Hepatocyte (in vitro differentiated cells): ENCODE measurements around the gene SLCO2B1. TPM values are rescaled to one million over a fixed set of nuclear protein-coding genes. Genes with fewer than 3 reads are reported as not detected.

Experiments used
- DNase-seq: peaks from one replicate; pipeline ENCODE4 v3.0.0-alpha.2; 2016; ENCODE audit warnings: low spot score
- H2AFZ ChIP-seq: fragments of 200-600 bp; sonication (generic); 2 replicates; pipeline ENCODE4 v1.6.0; 2016; ENCODE audit warnings: antibody characterized with exemption, mild to moderate bottlenecking
- H3K27ac ChIP-seq: fragments of 200-600 bp; sonication (generic); 2 replicates; pipeline ENCODE4 v1.5.1; 2016; ENCODE audit warnings: mild to moderate bottlenecking
- H3K27me3 ChIP-seq: fragments of 200-600 bp; sonication (generic); 2 replicates; pipeline ENCODE4 v1.6.1; 2016
- H3K36me3 ChIP-seq: fragments of 200-600 bp; sonication (generic); replicated peaks from 2 replicates; pipeline ENCODE4 v1.5.1; 2016; ENCODE audit warnings: low read depth; ENCODE audit not compliant: insufficient read depth
- H3K4me1 ChIP-seq: fragments of 200-600 bp; sonication (generic); 2 replicates; pipeline ENCODE4 v1.5.1; 2016; ENCODE audit warnings: mild to moderate bottlenecking, moderate library complexity; ENCODE audit not compliant: insufficient read depth
- H3K4me2 ChIP-seq: fragments of 200-600 bp; sonication (generic); 2 replicates; pipeline ENCODE4 v1.6.0; 2016
- H3K4me3 ChIP-seq: fragments of 200-600 bp; sonication (generic); 2 replicates; pipeline ENCODE4 v1.5.1; 2016; ENCODE audit warnings: mild to moderate bottlenecking
- H3K79me2 ChIP-seq: fragments of 200-600 bp; sonication (generic); 2 replicates; pipeline ENCODE4 v1.6.0; 2017; ENCODE audit warnings: mild to moderate bottlenecking
- H3K9me2 ChIP-seq: fragments of 200-600 bp; sonication (generic); replicated peaks from 2 replicates; pipeline ENCODE4 v1.6.0; 2017; ENCODE audit warnings: mild to moderate bottlenecking; ENCODE audit not compliant: insufficient read depth
- H3K9me3 ChIP-seq: fragments of 200-600 bp; sonication (generic); 2 replicates; pipeline ENCODE4 v1.5.1; 2016; ENCODE audit warnings: low read depth, mild to moderate bottlenecking
- H4K20me1 ChIP-seq: fragments of 200-600 bp; sonication (generic); 2 replicates; pipeline ENCODE4 v1.6.0; 2016; ENCODE audit warnings: mild to moderate bottlenecking; ENCODE audit not compliant: insufficient read depth, poor library complexity, severe bottlenecking
- EZH2 ChIP-seq: fragments of 200-600 bp; sonication (generic); IDR thresholded peaks from 2 replicates; pipeline ENCODE4 v1.6.1; 2016; ENCODE audit warnings: antibody characterized with exemption, mild to moderate bottlenecking, borderline replicate concordance
- EZH2phosphoT487 ChIP-seq: fragments of 200-600 bp; sonication (generic); IDR thresholded peaks from one replicate; pipeline ENCODE4 v1.6.1; 2018; ENCODE audit warnings: antibody characterized with exemption, mild to moderate bottlenecking, low read depth, moderate library complexity; ENCODE audit not compliant: unreplicated experiment, severe bottlenecking
- WGBS: methylation state at CpG from one replicate; pipeline ENCODE4 v1.1.6; 2016; ENCODE audit warnings: low lambda C conversion rate; ENCODE audit errors: missing lambda C conversion rate; 5-methylcytosine and 5-hydroxymethylcytosine counted together
- polyA plus RNA-seq: library from polyadenylated mRNA; unstranded; fragments of >200 nt; fragmentation: Nextera tagmentation; extraction: Ambion mirVana; gene quantifications from 2 replicates; pipeline ENCODE4 v1.2.1, GENCODE V29; 2016
- total RNA-seq: library from RNA; depleted of rRNA; stranded (reverse); fragments of >200 nt; gene quantifications from 2 replicates; pipeline ENCODE4 v1.2.3, GENCODE V29; 2014
- TF ChIP-seq, protein P1 (sequence below): fragments of 200-600 bp; sonication (generic); IDR thresholded peaks from 2 replicates; pipeline ENCODE4 v1.5.1; 2016; ENCODE audit warnings: antibody characterized with exemption, mild to moderate bottlenecking; ENCODE audit not compliant: poor library complexity

Gene SLCO2B1
- total and polyA plus RNA-seq, 2 experiments from 2014 or later, result 51.6 to 79.2 TPM

DNA sequence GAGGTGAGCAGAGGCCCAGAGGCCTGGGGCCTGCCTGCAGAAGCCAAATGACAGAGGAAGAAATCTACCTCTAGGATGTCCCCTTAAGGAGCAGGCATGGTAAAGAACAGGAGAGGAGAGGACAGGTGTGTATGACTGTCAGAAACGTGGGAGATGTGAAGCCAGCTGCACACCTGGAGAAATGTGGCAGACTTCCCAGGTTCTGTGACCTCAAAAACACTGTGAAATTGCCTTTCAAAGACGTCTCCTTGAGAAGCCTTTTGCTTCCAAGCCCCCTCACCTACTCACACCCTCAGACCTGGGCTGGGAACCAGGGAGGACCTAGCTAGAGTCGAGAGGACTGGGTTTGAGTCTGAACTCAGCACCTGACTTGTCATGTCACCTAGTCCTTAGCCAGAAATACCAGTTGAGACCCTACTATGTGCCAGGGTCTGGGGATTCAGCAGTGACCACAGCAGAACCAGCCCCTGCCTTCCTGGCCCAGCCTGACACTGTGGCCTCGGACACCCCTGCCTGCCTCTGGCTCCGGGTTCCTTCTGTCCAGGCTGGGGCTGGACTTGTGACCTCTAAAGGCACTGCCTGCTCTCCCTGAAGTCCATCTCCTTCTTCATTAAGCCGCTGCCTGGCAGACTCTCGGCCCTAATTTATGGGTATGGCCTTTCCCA, 95.2 kb downstream of the SLCO2B1 start:
- Histone ChIP-seq H3K79me2 (no peaks in the 10 kb centered on the region), H4K20me1 (no peaks in the 10 kb centered on the region), H3K4me2 (no peak overlapping the region), H3K9me2 (no peaks in the 10 kb centered on the region), H3K36me3 (no peaks in the 10 kb centered on the region), H2AFZ (no peak overlapping the region), H3K4me3 (no peak overlapping the region), H3K4me1 (no peaks in the 10 kb centered on the region), H3K27me3 (peaks cover 33% of the 10 kb centered on the region), H3K9me3 (no peaks in the 10 kb centered on the region), H3K27ac (no peak overlapping the region)
- DNase-seq, result no peak
- TF ChIP-seq EZH2, result no peak
- TF ChIP-seq, protein P1, sequence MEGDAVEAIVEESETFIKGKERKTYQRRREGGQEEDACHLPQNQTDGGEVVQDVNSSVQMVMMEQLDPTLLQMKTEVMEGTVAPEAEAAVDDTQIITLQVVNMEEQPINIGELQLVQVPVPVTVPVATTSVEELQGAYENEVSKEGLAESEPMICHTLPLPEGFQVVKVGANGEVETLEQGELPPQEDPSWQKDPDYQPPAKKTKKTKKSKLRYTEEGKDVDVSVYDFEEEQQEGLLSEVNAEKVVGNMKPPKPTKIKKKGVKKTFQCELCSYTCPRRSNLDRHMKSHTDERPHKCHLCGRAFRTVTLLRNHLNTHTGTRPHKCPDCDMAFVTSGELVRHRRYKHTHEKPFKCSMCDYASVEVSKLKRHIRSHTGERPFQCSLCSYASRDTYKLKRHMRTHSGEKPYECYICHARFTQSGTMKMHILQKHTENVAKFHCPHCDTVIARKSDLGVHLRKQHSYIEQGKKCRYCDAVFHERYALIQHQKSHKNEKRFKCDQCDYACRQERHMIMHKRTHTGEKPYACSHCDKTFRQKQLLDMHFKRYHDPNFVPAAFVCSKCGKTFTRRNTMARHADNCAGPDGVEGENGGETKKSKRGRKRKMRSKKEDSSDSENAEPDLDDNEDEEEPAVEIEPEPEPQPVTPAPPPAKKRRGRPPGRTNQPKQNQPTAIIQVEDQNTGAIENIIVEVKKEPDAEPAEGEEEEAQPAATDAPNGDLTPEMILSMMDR, result no peak
- no peak for TF ChIP-seq EZH2phosphoT487
- 77% methylated on average over 7 of the region's 7 CpGs for WGBS

DNA sequence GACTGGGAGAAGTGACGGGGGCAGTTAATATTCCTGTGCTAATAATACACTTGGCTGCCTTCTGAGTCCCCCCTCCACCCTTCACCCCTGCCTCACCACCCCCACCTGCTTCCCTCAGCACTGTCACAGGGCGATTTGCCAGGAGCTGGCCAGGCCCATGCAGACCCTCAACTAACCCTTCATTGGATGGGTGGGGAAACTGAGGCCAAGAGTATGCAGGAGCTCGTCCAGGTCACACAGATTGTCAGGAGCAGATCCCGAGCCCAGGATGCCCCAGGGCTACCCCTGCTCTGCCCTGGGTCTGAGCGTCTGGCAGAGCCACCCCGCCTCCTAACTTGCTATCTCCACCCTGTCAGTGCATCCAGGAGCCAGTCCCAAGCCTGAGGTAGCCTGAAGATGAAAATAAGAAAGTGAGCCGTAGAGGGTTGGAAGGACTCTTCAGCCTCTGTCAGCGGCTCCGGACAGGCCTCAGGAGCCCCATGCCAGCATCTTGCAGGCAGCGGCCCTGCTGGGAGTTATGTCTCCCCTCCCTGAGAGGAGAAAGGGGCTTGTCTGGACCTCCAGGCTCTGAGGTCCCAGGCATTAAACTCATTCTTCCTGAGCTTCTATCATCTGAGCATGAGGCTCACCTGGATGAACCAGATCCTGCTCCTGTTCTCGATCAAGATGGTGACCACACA, 95.9 kb downstream of the SLCO2B1 start:
- H3K4me1 ChIP-seq, result no peaks in the 10 kb centered on the region
- no peaks in the 10 kb centered on the region for H3K79me2 ChIP-seq
- peaks cover 33% of the 10 kb centered on the region for H3K27me3 ChIP-seq
- TF ChIP-seq EZH2phosphoT487, result no peak
- TF ChIP-seq EZH2, result no peak
- TF ChIP-seq, protein P1, result no peak
- no peak for DNase-seq
- no peaks in the 10 kb centered on the region for H3K9me3 ChIP-seq
- 76% methylated on average over 11 of the region's 11 CpGs for WGBS
- H3K36me3 ChIP-seq, result no peaks in the 10 kb centered on the region
- H3K27ac ChIP-seq, result no peak overlapping the region
- no peaks in the 10 kb centered on the region for H4K20me1 ChIP-seq
- no peaks in the 10 kb centered on the region for H3K9me2 ChIP-seq
- no peak overlapping the region for H3K4me2 ChIP-seq
- no peak overlapping the region for H3K4me3 ChIP-seq
- no peak overlapping the region for H2AFZ ChIP-seq

DNA sequence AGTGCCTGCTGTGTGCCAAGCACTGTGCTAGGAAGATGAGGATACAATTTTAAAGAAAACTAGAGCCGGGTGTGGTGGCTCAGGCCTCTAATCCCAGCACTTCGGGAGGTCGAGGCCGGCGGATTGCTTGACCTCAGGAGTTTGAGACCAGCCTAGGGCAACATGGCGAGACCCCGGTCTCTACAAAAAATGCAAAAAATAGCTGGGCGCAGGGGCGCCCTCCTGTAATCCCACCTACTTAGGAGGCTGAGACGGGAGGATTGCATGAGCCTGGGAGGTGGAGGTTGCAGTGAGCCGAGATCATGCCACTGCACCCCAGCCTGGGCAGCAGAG, 98.0 kb downstream of the SLCO2B1 start:
- Histone ChIP-seq H3K27ac (no peak overlapping the region), H3K4me1 (no peaks in the 10 kb centered on the region), H3K36me3 (no peaks in the 10 kb centered on the region), H3K9me3 (no peaks in the 10 kb centered on the region), H3K79me2 (no peaks in the 10 kb centered on the region), H3K27me3 (peaks cover 14% of the 10 kb centered on the region), H4K20me1 (no peaks in the 10 kb centered on the region), H3K4me3 (no peak overlapping the region), H2AFZ (no peak overlapping the region), H3K9me2 (no peaks in the 10 kb centered on the region), H3K4me2 (no peak overlapping the region)
- 46% methylated on average over 11 of the region's 11 CpGs for WGBS
- no peak for DNase-seq
- TF ChIP-seq EZH2 (no peak), EZH2phosphoT487 (no peak)
- TF ChIP-seq, protein P1, result no peak
